ENCODE results near the gene CARD19. TPM values are rescaled to one million over a fixed set of nuclear protein-coding genes. Genes with fewer than 3 reads are reported as not detected.

CARD19 gene
- total and polyA plus RNA-seq, 2 experiments from 2014 or later = 37.5 to 47.3 TPM

GRCh38 chr9:93087971-93088655 is 7.9 kb upstream of the CARD19 start:
- Histone ChIP-seq H3K27ac (no peak overlapping the region), H3K4me3 (no peak overlapping the region), H3K27me3 (no peaks in the 10 kb centered on the region), H3K36me3 (no peaks in the 10 kb centered on the region), H3K4me1 (ENCODE audit: low read depth) (peaks cover 3% of the 10 kb centered on the region), H3K9me3 (ENCODE audit: low read depth) (no peaks in the 10 kb centered on the region)
- no peak for TF ChIP-seq CTCF (IDR thresholded peaks at IDR 0.05; ENCODE audit: low read depth, low read length)
- no peak for DNase-seq (ENCODE audit: low read depth in 1 of 2, low spot score in 1 of 2)

- DNase-seq (ENCODE audit: low read depth in 1 of 2, low spot score in 1 of 2) = no peak
- H3K4me3 ChIP-seq = no peak overlapping the region
- H3K27me3 ChIP-seq = no peaks in the 10 kb centered on the region
- H3K9me3 ChIP-seq (ENCODE audit: low read depth) = no peaks in the 10 kb centered on the region
- H3K4me1 ChIP-seq (ENCODE audit: low read depth) = peaks cover 6% of the 10 kb centered on the region
- no peaks in the 10 kb centered on the region for H3K36me3 ChIP-seq
- H3K27ac ChIP-seq = no peak overlapping the region
- TF ChIP-seq CTCF (IDR thresholded peaks at IDR 0.05; ENCODE audit: low read depth, low read length) = no peak
These were observed 7.4 kb upstream of the CARD19 start for GRCh38 chr9:93088656-93089015.

- Histone ChIP-seq H3K27me3 (no peaks in the 10 kb centered on the region), H3K4me1 (ENCODE audit: low read depth) (peaks cover 9% of the 10 kb centered on the region), H3K27ac (no peak overlapping the region), H3K36me3 (no peaks in the 10 kb centered on the region), H3K4me3 (no peak overlapping the region), H3K9me3 (ENCODE audit: low read depth) (no peaks in the 10 kb centered on the region)
- TF ChIP-seq CTCF (IDR thresholded peaks at IDR 0.05; ENCODE audit: low read depth, low read length) = no peak
- DNase-seq (ENCODE audit: low read depth in 1 of 2, low spot score in 1 of 2) = no peak
These were observed 7.0 kb upstream of the CARD19 start for GRCh38 chr9:93089024-93089423.

- Histone ChIP-seq H3K27ac (no peak overlapping the region), H3K9me3 (ENCODE audit: low read depth) (no peaks in the 10 kb centered on the region), H3K36me3 (no peaks in the 10 kb centered on the region), H3K4me1 (ENCODE audit: low read depth) (peaks cover 9% of the 10 kb centered on the region), H3K4me3 (no peak overlapping the region), H3K27me3 (no peaks in the 10 kb centered on the region)
- DNase-seq (ENCODE audit: low read depth in 1 of 2, low spot score in 1 of 2) = no peak
- TF ChIP-seq CTCF (IDR thresholded peaks at IDR 0.05; ENCODE audit: low read depth, low read length) = no peak
These were observed 6.5 kb upstream of the CARD19 start for GRCh38 chr9:93089481-93089991.

GRCh38 chr9:93090091-93090655 is 5.8 kb upstream of the CARD19 start:
- H3K27ac ChIP-seq = no peak overlapping the region
- no peaks in the 10 kb centered on the region for H3K27me3 ChIP-seq
- no peak for TF ChIP-seq CTCF (IDR thresholded peaks at IDR 0.05; ENCODE audit: low read depth, low read length)
- peaks cover 9% of the 10 kb centered on the region for H3K4me1 ChIP-seq (ENCODE audit: low read depth)
- H3K36me3 ChIP-seq = no peaks in the 10 kb centered on the region
- DNase-seq (ENCODE audit: low read depth in 1 of 2, low spot score in 1 of 2) = no peak
- no peaks in the 10 kb centered on the region for H3K9me3 ChIP-seq (ENCODE audit: low read depth)
- no peak overlapping the region for H3K4me3 ChIP-seq
